ENCODE data around the gene CTBP2. TPM values are rescaled to one million over a fixed set of nuclear protein-coding genes. Genes with fewer than 3 reads are reported as not detected.
"Not testable (repeated sequence)": the region's sequence is repeated elsewhere in the genome, so short reads cannot be mapped to it uniquely, and the experiment has no call there.

CTBP2 gene
- total and polyA plus RNA-seq, 4 donors: 32.4 to 85.7 (median 68.7) TPM

- H3K4me1 ChIP-seq (ENCODE audit: control insufficient read depth in 1 of 2, insufficient read depth in 2 of 2, low read length in 2 of 2): peaks cover 0 to 7% of the 10 kb centered on the region in 2 donors
- ATAC-seq (ENCODE audit: low FRiP score) (peak; percentile 84), DNase-seq (peak; percentile 86 to 92)
- H3K4me3 ChIP-seq (ENCODE audit: low read length in 2 of 2): no peak overlapping the region
- whole genome bisulfite sequencing, 2 donors: 6 to 11% methylated on average over 18 of the region's 18 CpGs
- H3K9me3 ChIP-seq (ENCODE audit: control insufficient read depth, low read length): no peaks in the 10 kb centered on the region
- H3K27me3 ChIP-seq (ENCODE audit: control insufficient read depth in 1 of 2, insufficient read depth in 2 of 2, low read length in 1 of 2): no peaks in the 10 kb centered on the region
- H3K27ac ChIP-seq (ENCODE audit: low read depth in 1 of 2, low read length in 2 of 2): peak overlapping the region; percentile 85 to 91
- intact Hi-C loops (cut with DNase I): loop anchor here (2.0 to 5.0 kb wide), 4 partner anchors 38 to 76 kb away; partner anchors contain the start of gene CTBP2 (in 1 of the 2)
- H3K36me3 ChIP-seq (ENCODE audit: control insufficient read depth in 1 of 2, insufficient read depth in 2 of 2, low read length in 1 of 2): peaks cover 0 to 2% of the 10 kb centered on the region in 2 donors
These were observed 75.6 kb downstream of the CTBP2 start for GRCh38 chr10:125084614-125085257.

DNA sequence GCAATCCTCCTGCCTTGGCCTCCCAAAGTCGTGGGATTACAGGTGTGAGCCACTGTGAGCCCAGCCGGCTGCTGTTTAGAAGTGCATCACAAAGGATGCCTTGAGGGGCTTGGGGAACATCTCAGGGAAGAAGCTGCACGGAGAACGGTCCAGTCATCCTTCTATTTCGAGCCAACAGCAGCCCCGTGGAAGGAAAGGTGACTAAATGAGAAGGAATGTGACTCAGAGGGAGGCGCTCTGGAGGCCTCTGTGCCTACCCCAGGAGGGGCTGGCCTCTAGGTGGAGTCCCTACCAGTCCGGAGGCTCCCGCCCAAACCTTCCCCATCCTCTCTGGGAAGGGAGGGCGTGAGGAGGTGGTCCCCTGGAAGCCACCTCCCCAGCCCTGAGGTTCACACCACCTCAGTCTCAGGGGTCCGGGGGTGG lies 76.2 kb downstream of the CTBP2 start:
- H3K27ac ChIP-seq (ENCODE audit: low read depth in 1 of 2, low read length in 2 of 2): peak overlapping the region; percentile 85 to 91
- H3K9me3 ChIP-seq (ENCODE audit: control insufficient read depth, low read length): no peaks in the 10 kb centered on the region
- ATAC-seq (ENCODE audit: low FRiP score): peak; percentile 88
- peak; percentile 82 to 89 for DNase-seq
- WGBS, 2 donors: 26 to 27% methylated on average over 11 of the region's 11 CpGs
- intact Hi-C loops (cut with DNase I): loop anchor here (2.0 to 5.0 kb wide), 2 partner anchors 73 to 77 kb away; partner anchors contain the start of gene CTBP2 (in 1 of the 2)
- no peak overlapping the region for H3K4me3 ChIP-seq (ENCODE audit: low read length in 2 of 2)
- peaks cover 0 to 2% of the 10 kb centered on the region in 2 donors for H3K36me3 ChIP-seq (ENCODE audit: control insufficient read depth in 1 of 2, insufficient read depth in 2 of 2, low read length in 1 of 2)
- H3K4me1 ChIP-seq (ENCODE audit: control insufficient read depth in 1 of 2, insufficient read depth in 2 of 2, low read length in 2 of 2): peaks cover 0 to 7% of the 10 kb centered on the region in 2 donors
- H3K27me3 ChIP-seq (ENCODE audit: control insufficient read depth in 1 of 2, insufficient read depth in 2 of 2, low read length in 1 of 2): no peaks in the 10 kb centered on the region

DNA sequence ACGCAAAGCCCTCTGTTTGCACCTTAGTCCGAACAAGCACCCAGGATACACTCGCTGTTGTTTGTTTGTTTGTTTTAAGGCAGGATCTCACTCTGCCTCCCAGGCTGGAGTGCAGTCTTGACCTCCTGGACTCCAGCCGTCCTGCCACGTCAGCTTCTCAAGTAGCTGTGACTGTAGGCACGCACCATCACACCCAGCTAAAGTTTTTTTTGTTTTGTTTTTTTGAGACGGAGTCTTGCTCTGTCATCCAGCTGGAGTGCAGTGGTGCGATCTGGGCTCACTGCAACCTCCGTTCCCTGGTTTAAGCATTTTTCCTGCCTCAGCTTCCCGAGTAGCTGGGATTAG lies 76.8 kb downstream of the CTBP2 start:
- WGBS, 2 donors: 32 to 40% methylated on average over 10 of the region's 10 CpGs
- intact Hi-C loops (cut with DNase I): loop anchor here (2.0 to 5.0 kb wide), 2 partner anchors 23 to 74 kb away; no protein-coding TSS in a partner anchor
- Histone ChIP-seq H3K9me3 (ENCODE audit: control insufficient read depth, low read length) (no peaks in the 10 kb centered on the region), H3K27me3 (ENCODE audit: control insufficient read depth in 1 of 2, insufficient read depth in 2 of 2, low read length in 1 of 2) (no peaks in the 10 kb centered on the region), H3K36me3 (ENCODE audit: control insufficient read depth in 1 of 2, insufficient read depth in 2 of 2, low read length in 1 of 2) (peaks cover 0 to 2% of the 10 kb centered on the region in 2 donors), H3K27ac (ENCODE audit: low read depth in 1 of 2, low read length in 2 of 2) (peak overlapping the region in 1 of 2 donors; percentile 86), H3K4me3 (ENCODE audit: low read length in 2 of 2) (no peak overlapping the region), H3K4me1 (ENCODE audit: control insufficient read depth in 1 of 2, insufficient read depth in 2 of 2, low read length in 2 of 2) (peaks cover 0 to 7% of the 10 kb centered on the region in 2 donors)
- DNase-seq: peak; percentile 78 to 86
- ATAC-seq (ENCODE audit: low FRiP score): peak; percentile 39

- ATAC-seq (ENCODE audit: low FRiP score): no peak
- peak overlapping the region in 1 of 2 donors; percentile 86 for H3K27ac ChIP-seq (ENCODE audit: low read depth in 1 of 2, low read length in 2 of 2)
- WGBS, 2 donors: 36 to 40% methylated on average over 15 of the region's 15 CpGs
These were observed 77.3 kb downstream of the CTBP2 start for GRCh38 chr10:125082881-125083575.

GRCh38 chr10:125082471-125082870 lies 77.9 kb downstream of the CTBP2 start:
- peak overlapping the region in 1 of 2 donors; percentile 86 for H3K27ac ChIP-seq (ENCODE audit: low read depth in 1 of 2, low read length in 2 of 2)
- WGBS, 2 donors: 68 to 69% methylated on average over 13 of the region's 13 CpGs
- DNase-seq: peak in 1 of 2 donors; percentile 24

More at GRCh38 chr10:125082881-125083575, 77.3 kb downstream of the CTBP2 start:
- intact Hi-C loops (cut with DNase I): loop anchor here (2.0 to 5.0 kb wide), 2 partner anchors 22 to 74 kb away; no protein-coding TSS in a partner anchor
- Histone ChIP-seq H3K4me3 (ENCODE audit: low read length in 2 of 2) (no peak overlapping the region), H3K27me3 (ENCODE audit: control insufficient read depth in 1 of 2, insufficient read depth in 2 of 2, low read length in 1 of 2) (no peaks in the 10 kb centered on the region), H3K9me3 (ENCODE audit: control insufficient read depth, low read length) (no peaks in the 10 kb centered on the region), H3K4me1 (ENCODE audit: control insufficient read depth in 1 of 2, insufficient read depth in 2 of 2, low read length in 2 of 2) (peaks cover 0 to 7% of the 10 kb centered on the region in 2 donors), H3K36me3 (ENCODE audit: control insufficient read depth in 1 of 2, insufficient read depth in 2 of 2, low read length in 1 of 2) (peaks cover 0 to 2% of the 10 kb centered on the region in 2 donors)
- DNase-seq: peak in 1 of 2 donors; percentile 51

DNA sequence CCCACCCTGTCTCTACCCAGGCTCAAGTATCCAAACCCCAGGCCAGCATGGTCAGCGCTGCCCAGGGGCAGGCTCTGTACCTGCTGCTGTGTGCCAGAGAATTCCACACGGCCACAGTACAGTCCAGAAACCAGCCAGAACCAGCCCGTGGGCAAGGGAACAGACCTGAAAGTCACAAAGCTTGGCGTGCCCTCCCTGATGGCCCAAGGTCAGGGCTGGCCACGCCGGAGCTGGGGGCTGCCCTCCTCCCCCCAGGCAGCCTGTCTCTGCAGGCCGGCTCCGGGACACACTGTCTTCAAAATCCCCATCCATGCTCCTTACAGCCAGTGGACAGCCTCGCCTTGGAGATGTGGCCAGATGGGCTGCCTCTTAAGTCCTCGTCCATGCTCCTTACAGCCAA lies 78.4 kb downstream of the CTBP2 start:
- ATAC-seq (ENCODE audit: low FRiP score) (peak; percentile 5), DNase-seq (peak in 1 of 2 donors; percentile 77)
- Histone ChIP-seq H3K9me3 (ENCODE audit: control insufficient read depth, low read length) (no peaks in the 10 kb centered on the region), H3K4me1 (ENCODE audit: control insufficient read depth in 1 of 2, insufficient read depth in 2 of 2, low read length in 2 of 2) (peaks cover 0 to 7% of the 10 kb centered on the region in 2 donors), H3K27me3 (ENCODE audit: control insufficient read depth in 1 of 2, insufficient read depth in 2 of 2, low read length in 1 of 2) (no peaks in the 10 kb centered on the region), H3K4me3 (ENCODE audit: low read length in 2 of 2) (no peak overlapping the region), H3K36me3 (ENCODE audit: control insufficient read depth in 1 of 2, insufficient read depth in 2 of 2, low read length in 1 of 2) (no peaks in the 10 kb centered on the region), H3K27ac (ENCODE audit: low read depth in 1 of 2, low read length in 2 of 2) (peak overlapping the region in 1 of 2 donors; percentile 86)
- WGBS, 2 donors: 13 to 15% methylated on average over 10 of the region's 10 CpGs
- intact Hi-C loops (cut with DNase I): loop anchor here (2.0 to 5.0 kb wide), 2 partner anchors 21 to 75 kb away; no protein-coding TSS in a partner anchor

More at GRCh38 chr10:125082471-125082870, 77.9 kb downstream of the CTBP2 start:
- not testable (repeated sequence) for H3K27me3 ChIP-seq (ENCODE audit: control insufficient read depth in 1 of 2, insufficient read depth in 2 of 2, low read length in 1 of 2); H3K4me1 ChIP-seq (ENCODE audit: control insufficient read depth in 1 of 2, insufficient read depth in 2 of 2, low read length in 2 of 2); H3K36me3 ChIP-seq (ENCODE audit: control insufficient read depth in 1 of 2, insufficient read depth in 2 of 2, low read length in 1 of 2); ATAC-seq (ENCODE audit: low FRiP score); H3K4me3 ChIP-seq (ENCODE audit: low read length in 2 of 2); H3K9me3 ChIP-seq (ENCODE audit: control insufficient read depth, low read length)
- intact Hi-C loops (cut with DNase I): loop anchor here (2.0 to 5.0 kb wide), 2 partner anchors 22 to 75 kb away; no protein-coding TSS in a partner anchor

DNA sequence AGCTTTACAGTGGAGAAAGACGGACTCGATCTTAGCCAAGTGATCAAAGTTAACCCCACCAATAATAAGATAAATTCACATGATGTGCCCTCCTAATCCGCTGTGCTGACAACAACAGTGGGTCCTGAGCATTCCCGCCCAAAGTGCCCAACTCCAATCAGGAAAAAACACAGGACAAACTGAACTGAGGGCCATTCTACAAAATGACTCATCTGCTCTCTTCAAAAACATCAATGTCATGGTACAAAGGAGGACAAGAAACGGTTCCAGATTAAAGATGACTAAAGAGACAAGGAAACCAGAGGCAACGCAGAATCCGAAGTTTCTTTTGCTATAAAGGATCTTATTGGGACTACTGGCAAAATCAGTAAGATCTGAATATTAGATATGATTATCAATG lies 79.4 kb downstream of the CTBP2 start:
- H3K9me3 ChIP-seq (ENCODE audit: control insufficient read depth, low read length): no peaks in the 10 kb centered on the region
- no peaks in the 10 kb centered on the region for H3K36me3 ChIP-seq (ENCODE audit: control insufficient read depth in 1 of 2, insufficient read depth in 2 of 2, low read length in 1 of 2)
- DNase-seq: peak in 1 of 2 donors; percentile 16
- intact Hi-C loops (cut with DNase I): loop anchor here in 1 of 2 donors (5.0 kb wide), 1 partner anchor 76 kb away; no protein-coding TSS in a partner anchor
- peaks cover 0 to 7% of the 10 kb centered on the region in 2 donors for H3K4me1 ChIP-seq (ENCODE audit: control insufficient read depth in 1 of 2, insufficient read depth in 2 of 2, low read length in 2 of 2)
- H3K27ac ChIP-seq (ENCODE audit: low read depth in 1 of 2, low read length in 2 of 2): no peak overlapping the region
- no peak for ATAC-seq (ENCODE audit: low FRiP score)
- WGBS, 2 donors: 83 to 85% methylated on average over 7 of the region's 7 CpGs
- H3K27me3 ChIP-seq (ENCODE audit: control insufficient read depth in 1 of 2, insufficient read depth in 2 of 2, low read length in 1 of 2): no peaks in the 10 kb centered on the region
- no peak overlapping the region for H3K4me3 ChIP-seq (ENCODE audit: low read length in 2 of 2)

- ATAC-seq (ENCODE audit: low FRiP score) (no peak), DNase-seq (peak in 1 of 2 donors; percentile 33)
- intact Hi-C loops (cut with DNase I): loop anchor here in 1 of 2 donors (5.0 kb wide), 1 partner anchor 77 kb away; no protein-coding TSS in a partner anchor
- Histone ChIP-seq H3K4me3 (ENCODE audit: low read length in 2 of 2) (no peak overlapping the region), H3K9me3 (ENCODE audit: control insufficient read depth, low read length) (no peaks in the 10 kb centered on the region), H3K27ac (ENCODE audit: low read depth in 1 of 2, low read length in 2 of 2) (no peak overlapping the region), H3K4me1 (ENCODE audit: control insufficient read depth in 1 of 2, insufficient read depth in 2 of 2, low read length in 2 of 2) (peaks cover 0 to 6% of the 10 kb centered on the region in 2 donors), H3K27me3 (ENCODE audit: control insufficient read depth in 1 of 2, insufficient read depth in 2 of 2, low read length in 1 of 2) (no peaks in the 10 kb centered on the region), H3K36me3 (ENCODE audit: control insufficient read depth in 1 of 2, insufficient read depth in 2 of 2, low read length in 1 of 2) (no peaks in the 10 kb centered on the region)
- 86 to 91% methylated on average over 7 of the region's 7 CpGs for WGBS, 2 donors
These were observed 80.1 kb downstream of the CTBP2 start for GRCh38 chr10:125080296-125080695.

All from aorta (tissue), 5 donors.